SKM-1 treated with dmso at 0.1 percent for 144 hours (cell line): ENCODE data around the gene GRM2.
A peak's percentile ranks its signal among the peaks of the same experiment; 100 is the strongest.

Source experiments
- DNase-seq: peaks from one replicate; lab custom pipeline; 2025; ENCODE audit not compliant: unreplicated experiment; lab: John Stamatoyannopoulos, UW

GRM2 gene

DNA sequence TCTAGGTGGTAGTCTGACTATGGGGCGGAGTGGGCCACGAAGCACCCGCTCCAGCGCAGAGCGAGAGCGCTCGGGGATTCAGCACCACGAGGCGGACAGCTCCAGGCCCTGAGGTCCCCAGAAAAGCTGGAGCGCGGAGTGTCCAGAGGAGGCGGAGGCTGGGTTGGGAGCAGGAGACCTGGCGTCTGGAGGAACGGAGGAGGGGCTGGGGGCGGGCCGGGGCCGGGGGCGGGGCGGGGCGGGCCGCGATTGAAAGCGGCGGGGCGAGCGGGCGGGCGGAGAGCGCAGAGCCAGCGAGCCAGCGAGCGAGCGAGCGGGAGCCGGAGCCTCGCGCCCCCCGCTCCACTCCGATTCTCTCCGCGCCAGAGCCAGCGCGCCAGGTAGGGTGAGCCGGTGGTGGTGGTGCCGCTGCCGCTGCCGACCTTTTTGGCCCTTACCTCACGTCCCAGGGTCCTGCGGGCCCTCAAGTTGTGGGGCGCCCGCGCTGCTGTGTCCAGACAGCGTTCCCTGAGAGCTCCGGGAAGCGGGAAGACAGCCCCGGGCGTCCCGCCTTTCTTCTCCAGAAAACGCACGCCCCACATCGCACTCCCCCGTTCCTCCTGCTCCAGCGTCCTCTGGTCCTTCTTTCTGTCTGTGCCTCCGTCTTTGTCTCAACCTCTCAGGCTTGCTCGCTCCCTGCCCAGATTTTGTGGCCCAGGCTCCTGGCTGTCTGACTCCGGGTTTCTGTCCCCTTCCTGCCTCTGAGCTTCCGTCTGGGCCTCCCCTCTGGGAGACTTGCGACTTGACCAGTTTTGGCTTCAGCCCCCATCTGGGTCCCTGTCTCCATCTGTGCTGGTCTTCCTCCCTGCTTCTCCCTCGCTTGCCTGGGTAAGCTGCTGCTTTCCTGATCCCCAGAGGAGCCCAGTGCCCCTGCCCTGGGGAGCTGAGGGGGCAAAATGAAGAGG, at the start of gene GRM2:
GRM2 (plus strand) TSS at position 281 of the 944 bp plus-strand sequence. CDS start 1,916 bp downstream, outside the sequence.
- DNase-seq: no peak

DNA sequence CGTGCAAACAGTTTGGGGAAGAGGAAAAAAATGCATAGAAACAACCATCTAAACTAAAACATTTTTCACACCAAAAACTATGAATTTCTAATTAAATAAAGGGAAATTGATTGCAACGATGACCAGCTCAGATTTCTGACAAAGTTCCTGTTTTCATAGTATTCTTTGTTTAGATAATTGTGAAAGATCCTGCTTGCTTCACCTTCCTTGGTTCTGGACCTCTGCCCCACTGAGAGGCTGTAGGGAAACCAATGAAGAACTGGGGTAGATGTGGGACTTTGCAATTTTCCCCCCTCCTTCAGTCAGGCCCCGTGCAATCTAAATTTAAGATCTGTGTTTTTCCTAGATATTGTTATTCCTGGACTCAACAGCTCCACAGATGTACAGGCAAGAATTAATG, 49.6 kb upstream of the GRM2 start:
- DNase-seq: peak; percentile 51

DNA sequence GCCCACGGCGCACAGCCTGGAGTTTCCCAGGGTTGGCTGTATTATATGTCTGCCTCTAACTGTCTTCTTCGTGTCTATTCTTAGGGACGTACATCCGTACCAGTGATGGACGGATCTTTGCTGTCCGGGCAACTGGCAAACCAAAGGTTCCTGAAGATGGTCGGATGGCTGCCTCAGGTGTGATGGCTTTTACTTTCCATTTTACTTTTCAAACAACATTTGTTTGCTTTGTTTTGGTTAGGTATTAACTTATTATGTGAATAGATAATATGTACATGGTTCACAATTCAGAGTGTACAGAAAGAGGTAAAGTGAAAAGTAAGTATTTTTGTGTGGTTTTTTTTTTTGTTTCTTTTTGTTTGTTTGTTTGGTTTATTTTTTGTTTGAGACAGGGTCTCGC, 46.9 kb upstream of the GRM2 start:
- no peak for DNase-seq

DNA sequence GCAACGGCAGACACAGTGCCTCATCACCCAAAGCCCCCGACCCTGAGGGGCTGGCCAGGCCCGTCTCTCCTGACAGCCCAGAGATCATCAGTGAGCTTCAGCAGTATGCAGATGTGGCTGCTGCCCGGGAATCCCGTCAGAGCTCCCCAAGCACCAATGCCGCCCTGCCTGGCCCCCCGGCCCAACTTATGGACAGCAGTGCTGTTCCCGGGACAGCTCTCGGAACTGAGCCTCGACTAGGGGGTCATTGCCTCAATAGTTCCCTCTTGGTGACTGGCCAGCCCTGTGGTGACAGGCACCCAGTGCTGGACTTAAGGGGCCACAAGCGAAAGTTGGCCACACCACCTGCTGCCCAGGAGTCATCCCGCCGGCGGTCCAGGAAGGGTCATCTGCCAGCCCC, 44.4 kb upstream of the GRM2 start:
- DNase-seq: no peak

DNA sequence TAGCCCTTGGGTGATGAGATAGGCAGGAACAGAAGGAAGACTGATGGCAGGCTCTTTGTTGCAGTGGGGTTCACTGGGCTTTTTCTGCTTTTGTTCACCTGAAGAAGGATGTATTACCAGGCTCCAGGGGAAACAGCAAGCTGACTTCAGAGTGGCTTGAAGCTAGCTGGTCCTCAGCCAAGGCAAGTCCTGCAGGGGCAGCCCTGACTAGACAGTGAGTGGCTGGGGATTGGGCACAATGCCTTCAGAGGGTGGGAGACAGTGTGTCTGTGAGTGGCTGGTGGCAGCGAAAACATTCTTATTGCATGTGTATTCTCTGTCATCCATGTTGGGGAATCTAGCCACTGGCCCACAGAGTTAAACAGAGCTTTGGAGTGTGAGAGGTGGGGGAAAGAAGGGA, 38.1 kb upstream of the GRM2 start:
- DNase-seq: no peak

DNA sequence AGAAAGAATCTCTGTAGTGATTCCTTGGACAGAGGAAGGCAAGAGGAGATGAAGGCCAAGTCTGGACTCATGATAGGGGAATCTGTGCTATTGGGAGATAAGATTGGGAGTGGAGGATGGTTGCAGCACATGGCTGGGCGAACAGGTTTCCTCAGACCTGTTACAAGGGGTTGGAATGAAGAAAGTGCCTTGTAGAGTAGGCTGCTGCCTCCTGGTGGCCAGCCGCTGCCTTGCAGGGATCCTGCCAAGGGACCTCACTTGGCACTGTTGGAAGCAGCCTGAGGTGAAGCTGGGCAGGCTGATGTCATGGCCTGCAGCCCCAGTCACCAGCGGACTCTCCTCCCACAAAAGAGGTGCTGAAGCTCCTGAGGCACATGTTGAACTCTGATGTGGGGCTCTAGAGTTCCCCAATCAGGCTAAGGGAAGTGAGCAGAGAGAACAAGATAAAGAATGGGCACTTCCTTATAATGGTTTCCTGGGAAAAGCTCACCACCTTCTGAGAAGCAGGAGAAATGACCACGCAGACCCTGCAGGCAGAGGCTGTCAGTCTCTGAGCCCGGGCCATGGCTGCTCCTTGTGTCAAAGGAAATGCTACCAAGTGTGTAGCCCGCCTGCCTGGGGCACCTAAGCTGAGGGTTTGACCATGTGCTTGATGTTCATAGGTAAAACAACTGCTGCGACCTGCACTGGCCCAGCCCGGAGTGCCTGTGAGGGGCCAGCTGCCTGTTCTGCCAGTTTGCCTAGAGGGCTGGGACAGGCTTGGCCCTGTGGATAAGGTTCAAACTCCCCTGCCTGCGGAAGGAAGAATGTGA, 37.4 kb upstream of the GRM2 start:
- DNase-seq: peak; percentile 87

DNA sequence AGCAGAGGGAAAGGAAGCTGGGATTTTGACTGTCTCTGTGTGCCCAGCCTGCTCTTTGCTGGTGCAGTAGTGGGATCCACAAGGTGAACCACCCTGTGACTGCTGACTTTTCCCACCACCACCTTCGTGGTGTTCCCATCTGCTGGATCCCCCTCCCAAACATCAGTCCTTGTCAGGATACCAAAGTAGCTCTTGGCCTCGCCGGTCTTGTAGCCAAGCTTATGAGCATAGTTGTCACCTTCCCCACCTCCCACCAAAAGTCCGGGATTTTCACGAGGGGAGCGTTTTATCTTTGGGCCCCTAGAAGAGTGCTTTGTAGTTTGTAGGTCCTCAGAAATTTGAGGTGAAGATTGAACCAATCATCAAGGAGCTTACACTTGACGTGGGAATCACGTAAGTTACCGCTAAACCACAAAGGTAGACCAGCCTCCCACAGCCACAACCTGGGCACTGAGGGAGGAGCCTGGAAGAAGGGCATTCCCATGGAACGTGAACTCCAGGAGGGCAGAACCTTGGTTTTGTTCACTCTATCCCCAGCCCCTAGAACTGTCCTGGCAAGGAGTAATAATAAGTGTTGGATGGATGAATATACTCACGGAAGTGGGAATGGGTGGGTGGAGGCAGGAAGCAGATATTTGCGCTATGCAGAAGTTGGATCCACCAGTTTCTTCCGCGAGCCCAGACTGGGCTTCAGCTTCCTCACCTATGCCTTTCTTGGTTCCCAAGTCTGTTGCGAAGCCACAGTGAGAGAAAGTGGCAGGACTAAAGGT, 36.6 kb upstream of the GRM2 start:
- no peak for DNase-seq

DNA sequence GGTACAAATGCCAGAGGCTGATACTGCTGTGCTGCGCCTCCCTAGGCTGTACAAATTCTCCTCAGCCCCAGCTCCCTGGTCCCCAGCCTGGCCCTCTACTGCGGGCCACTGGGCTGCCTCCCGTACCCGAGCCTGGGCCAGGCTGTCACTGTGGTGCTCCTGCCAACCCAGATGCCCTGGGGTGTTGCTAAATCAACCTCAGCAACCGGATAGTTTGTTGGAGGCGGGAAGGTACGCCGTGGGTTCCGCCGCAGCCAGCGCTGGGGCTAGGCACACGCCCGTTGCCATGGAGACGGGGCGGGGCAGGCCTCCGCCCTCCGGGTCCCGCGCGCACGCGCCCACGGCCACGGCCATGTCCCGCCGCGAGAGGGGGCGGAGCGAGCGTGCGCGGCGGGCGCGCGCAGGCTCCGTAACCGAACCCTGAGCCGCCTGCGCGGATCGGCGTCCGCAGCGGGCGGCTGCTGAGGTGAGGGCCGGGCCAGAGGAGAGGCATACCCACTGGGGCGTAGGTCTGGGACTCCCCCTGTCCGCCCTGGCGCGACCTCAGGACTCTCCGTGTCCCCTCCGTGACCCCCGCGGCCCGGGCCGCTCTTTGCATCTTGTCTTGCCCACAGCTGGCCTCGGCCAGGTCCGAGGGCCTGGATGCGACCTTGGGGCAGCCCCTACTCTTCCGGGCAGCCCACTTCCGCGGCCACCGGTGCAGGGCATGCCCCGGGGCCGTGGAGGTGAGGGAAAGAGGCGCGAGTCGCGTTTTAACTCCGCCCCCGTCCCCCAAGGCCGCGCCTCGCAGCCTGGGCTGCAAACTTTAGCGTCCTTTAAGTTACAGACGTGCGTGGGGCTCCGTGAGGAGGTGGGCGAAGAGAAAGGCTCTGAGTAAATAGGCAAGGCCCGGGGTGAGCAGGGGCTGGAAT, 35.8 kb upstream of the GRM2 start, which contains the start of gene TEX264:
TEX264 (plus strand) TSS at position 430 of the 911 bp plus-strand sequence. CDS start 3,053 bp downstream, outside the sequence.
- DNase-seq: peak; percentile 92

DNA sequence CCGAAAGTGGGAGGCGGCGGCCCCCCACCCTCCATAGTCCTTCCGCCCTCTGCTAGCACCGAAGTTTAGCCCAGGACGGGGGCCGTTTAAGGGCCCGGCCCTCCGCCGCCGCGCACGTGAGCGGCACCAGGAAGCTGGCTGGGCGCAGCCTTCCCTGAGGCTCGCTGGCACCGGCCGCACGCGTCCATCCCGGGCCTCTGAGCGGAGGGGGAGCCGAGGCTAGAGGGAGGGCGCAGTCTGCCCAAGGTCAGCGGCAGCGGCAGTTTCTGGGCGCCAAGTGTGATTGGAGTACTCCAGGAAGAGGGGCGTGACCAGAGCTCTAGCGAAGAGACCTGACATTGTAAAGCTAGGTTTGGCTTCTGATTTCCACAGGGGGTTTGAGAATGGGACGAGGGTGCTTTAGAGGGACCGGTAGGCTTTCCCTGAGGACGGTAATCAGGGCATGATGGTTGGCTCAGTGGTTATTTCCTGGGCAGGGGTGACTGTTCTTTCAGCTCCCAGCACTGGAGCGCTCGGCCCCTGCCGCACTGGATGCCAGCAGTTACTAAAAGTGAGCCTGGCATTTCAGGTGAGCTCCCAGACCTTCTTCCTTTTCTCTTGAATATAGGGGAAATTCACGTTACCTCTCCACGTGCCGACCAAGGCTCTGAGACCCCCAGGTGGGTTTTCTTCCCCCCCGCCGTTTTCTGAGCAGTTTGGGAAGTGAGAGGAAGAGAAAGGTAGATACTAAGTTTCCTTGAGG, 35.0 kb upstream of the GRM2 start:
- DNase-seq: peak; percentile 41

DNA sequence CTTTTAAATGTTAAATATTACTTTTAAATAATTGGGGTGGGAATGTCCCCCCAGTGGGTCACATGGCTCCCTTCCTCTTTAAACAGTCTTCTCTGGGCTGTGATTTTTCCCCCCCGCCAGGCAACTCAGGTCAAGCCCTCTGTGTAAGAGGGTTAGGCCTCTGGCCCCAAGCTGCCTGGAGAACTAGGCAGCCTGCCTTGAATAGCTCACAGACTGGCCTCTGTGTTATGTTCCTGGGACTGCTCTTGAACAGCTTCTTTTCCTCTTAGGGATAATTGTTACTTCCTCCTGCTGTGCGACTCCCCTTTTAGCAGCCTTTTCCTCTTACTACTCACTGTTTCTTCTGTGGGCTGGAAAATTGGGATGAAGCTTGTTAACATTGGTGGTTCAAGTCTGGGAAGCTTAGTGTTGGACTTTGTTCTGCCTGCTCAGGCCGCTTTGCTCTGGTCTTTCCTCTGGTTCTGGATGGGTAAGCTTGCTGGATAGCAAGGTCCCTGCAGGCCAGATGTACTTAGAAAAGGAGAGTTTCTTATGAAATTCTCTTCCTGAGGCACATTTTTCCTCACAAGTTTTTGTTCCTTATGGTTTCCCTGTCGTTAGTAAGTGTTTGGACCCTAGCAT, 33.6 kb upstream of the GRM2 start:
- DNase-seq: no peak

DNA sequence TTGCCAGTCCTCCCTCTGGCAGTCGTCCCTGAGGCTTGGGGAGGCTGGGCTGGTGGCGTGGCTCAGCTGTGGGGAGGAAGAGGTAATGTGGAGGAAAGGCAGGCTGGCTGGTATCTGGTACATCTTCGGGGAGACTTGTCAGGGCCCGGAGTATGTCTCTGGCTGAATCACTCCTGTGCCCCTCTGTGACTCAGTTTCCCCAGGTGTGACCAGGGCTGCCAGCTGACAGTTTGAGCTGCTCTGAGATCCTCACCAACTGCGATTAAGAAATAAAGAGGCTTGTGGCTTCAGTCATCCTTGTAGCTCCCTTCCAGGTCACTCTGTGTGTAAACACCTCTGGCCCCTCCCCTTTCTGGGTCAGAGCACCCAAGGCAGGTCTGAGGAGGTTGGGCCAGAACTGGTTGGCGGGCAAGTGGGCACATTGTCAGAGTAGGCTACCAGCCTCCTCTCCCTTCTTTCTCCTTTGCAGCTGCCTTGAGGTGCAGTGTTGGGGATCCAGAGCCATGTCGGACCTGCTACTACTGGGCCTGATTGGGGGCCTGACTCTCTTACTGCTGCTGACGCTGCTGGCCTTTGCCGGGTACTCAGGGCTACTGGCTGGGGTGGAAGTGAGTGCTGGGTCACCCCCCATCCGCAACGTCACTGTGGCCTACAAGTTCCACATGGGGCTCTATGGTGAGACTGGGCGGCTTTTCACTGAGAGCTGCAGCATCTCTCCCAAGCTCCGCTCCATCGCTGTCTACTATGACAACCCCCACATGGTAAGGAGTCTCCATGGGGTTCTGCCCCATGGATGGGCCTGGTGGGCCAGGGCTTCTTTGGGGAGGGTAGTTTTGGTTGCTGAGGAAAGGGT, 32.8 kb upstream of the GRM2 start:
- no peak for DNase-seq

DNA sequence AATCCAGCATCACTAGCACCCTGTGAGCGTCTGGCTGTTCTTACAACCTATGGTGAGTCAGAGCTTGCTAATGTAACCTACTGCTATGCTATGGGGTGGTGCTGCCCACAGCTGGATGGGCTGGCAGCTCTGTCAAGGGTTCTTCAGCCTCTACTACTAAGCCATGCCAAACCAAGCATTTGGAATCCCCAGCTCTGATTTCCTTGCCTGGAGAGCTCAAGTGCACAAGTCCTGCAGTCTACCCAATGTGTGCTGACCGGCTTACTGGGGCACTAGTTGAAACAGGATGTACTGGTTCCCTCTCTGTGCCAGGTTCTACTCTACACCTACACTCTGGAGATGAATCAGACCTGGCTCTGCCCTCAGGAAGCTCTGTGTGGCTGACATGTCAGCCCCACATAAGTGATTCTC, 31.7 kb upstream of the GRM2 start:
- DNase-seq: no peak

DNA sequence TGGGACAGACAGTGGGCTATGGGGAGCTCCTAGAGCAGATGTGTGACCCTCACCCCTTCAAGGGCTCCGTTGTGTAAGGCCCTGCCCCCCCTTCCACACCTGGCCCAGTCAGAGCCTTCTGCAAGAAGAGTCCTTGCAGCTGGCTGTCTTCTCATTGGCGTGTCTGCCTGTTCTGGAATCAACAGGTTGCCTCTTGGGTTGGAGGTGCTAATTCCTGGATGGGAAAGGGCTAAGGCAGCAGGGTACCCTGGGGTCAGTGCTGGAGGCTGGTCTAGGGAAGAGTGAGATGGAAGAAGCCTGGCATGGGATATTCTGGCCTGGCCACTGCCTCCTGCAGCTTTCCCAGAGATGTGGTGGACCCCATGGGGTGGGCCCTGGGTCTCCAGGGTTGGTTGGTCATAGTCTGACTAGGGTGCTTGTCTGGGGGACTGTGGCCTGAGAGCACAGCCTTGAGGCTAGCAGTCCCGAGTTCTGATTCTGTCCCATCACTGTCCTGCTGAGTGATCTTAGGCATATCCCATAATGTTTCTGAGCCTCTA, 30.7 kb upstream of the GRM2 start:
- no peak for DNase-seq

DNA sequence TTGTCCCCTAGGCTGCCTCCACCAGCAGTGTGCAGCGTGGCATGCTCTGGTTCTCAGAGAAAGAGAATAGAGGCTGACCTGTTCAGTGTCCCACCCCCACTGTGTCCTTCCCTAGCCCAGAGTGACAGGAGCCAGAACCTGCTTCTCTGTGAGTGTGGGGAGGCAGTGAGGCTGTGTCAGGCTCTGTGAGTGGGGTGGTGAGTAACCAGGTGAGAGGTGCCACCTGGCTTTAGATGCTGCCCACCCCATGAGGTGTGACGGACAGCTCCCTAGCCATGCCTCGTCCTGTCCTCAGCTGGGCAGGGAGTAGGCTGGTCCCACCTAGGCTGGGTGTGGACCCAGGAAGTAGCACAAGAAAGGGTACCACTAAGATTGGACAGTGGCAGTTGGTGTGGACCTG, 29.5 kb upstream of the GRM2 start:
- DNase-seq: no peak

DNA sequence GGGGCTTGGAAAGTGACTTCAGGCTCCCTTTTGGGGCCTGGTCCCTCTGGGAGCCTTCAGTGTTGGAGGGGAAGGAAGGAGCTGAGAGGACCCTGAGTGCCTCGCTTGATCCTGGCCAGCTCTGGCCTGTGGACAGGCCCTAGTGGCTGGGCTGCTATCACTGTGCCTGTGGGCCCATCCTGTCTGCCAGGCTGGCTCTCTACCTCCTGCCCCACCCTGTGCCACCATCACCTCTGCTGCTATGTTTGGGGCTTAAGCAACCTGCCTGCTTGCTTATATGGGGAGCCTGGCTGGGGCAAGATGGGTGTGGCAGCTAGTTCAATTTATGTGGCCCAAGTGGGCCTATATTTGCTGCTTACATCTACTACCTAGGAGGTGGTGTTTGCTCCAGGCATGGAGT, 28.7 kb upstream of the GRM2 start:
- DNase-seq: no peak

DNA sequence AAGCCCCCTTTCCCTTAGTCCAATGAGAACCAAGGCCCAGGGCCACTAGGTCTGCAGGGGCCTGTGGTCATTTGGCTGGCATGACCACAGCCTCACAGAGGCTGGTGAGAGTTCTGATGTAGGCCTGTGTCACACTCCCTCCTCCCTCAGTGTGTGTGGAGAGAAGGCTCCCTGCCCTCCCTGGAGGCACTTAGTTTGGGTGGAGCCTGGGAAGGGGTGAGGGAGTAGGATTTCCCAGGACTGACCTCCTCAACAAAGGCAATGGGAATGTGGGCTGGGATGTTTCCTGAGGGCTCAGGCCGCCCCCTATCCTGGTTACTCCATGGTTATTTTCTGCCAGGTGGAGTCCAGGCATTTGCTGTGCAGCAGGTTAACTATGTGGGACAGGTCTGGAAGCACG, 28.2 kb upstream of the GRM2 start:
- no peak for DNase-seq

DNA sequence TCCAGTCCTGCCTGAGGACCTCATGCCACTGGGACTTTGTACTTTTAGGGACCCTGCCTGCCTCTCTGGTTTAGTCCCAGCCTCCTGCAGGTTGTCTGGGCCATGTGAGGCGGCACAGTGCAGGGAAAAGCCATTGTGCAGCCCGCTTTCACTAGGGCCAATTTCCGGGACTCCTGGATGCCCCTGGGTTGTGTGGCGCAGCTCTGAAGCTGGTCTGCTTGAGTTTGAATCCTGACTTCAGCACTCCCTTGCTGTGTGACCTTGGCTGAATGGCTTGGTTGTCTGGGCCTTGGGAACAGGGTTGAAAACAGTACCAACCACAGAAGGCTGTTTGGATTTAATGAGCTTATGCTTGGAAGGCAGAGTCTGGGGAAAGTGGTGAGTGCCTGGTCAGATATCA, 27.6 kb upstream of the GRM2 start:
- DNase-seq: no peak

DNA sequence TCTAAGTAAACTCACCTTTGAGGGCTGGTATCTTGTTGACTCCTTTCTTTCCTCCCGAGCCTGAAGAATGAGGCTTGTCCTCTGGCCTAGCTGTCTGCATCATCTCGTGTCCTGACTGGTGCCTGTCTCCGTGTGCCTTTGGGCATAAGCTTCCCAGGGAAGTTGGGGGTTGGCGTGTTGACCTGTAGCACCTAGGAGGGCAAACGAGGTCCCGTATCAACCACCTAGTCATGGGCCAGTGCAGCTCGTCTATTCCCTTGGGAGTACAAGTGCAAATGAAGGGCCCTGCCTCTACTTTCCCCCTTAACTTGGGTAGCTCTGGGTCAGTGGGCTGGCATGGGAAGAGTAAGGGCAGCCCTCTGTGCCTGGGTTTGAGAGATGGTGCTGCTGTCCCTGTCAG, 27.1 kb upstream of the GRM2 start:
- DNase-seq: no peak
